ENCODE data around the gene ZNF621.

Gene ZNF621

GRCh38 chr3:40497288-40497687 lies 27.5 kb upstream of the ZNF621 start:
- TF ChIP-seq CTCF (conservative IDR thresholded peaks at IDR 0.05; ENCODE audit: low read length), result no peak
- no peak for DNase-seq (ENCODE audit: low read depth)
- H3K4me3 ChIP-seq (ENCODE audit: low read length), result no peak overlapping the region

GRCh38 chr3:40499952-40500351 lies 24.8 kb upstream of the ZNF621 start:
- no peak for TF ChIP-seq CTCF (conservative IDR thresholded peaks at IDR 0.05; ENCODE audit: low read length)
- no peak for DNase-seq (ENCODE audit: low read depth)
- H3K4me3 ChIP-seq (ENCODE audit: low read length), result no peak overlapping the region

GRCh38 chr3:40502034-40502433 lies 22.7 kb upstream of the ZNF621 start:
- DNase-seq (ENCODE audit: low read depth), result no peak
- no peak overlapping the region for H3K4me3 ChIP-seq (ENCODE audit: low read length)

GRCh38 chr3:40504636-40505430 lies 19.9 kb upstream of the ZNF621 start:
- no peak overlapping the region for H3K4me3 ChIP-seq (ENCODE audit: low read length)
- peak; percentile 98 for DNase-seq (ENCODE audit: low read depth)

More at GRCh38 chr3:40502034-40502433, 22.7 kb upstream of the ZNF621 start:
- TF ChIP-seq CTCF (conservative IDR thresholded peaks at IDR 0.05; ENCODE audit: low read length), result no peak

GRCh38 chr3:40505599-40506462 lies 18.9 kb upstream of the ZNF621 start, which contains the start of gene ZNF620:
TSS of gene ZNF620 (plus strand) at chr3:40506039. CDS start at chr3:40506353, 314 bp downstream.
- DNase-seq (ENCODE audit: low read depth), result peak; percentile 27
- H3K4me3 ChIP-seq (ENCODE audit: low read length), result peak within 1 kb of the TSS; percentile 69
- TF ChIP-seq CTCF (conservative IDR thresholded peaks at IDR 0.05; ENCODE audit: low read length), result peak; percentile 33; the same call in 1 of the 2 replicates

More at GRCh38 chr3:40504636-40505430, 19.9 kb upstream of the ZNF621 start:
- no peak for TF ChIP-seq CTCF (conservative IDR thresholded peaks at IDR 0.05; ENCODE audit: low read length)

GRCh38 chr3:40511031-40511718 lies 13.6 kb upstream of the ZNF621 start:
- no peak overlapping the region for H3K4me3 ChIP-seq (ENCODE audit: low read length)
- DNase-seq (ENCODE audit: low read depth), result no peak
- no peak for TF ChIP-seq CTCF (conservative IDR thresholded peaks at IDR 0.05; ENCODE audit: low read length)

Data from AG10803 (cell line).